ENCODE measurements around the gene EID2. TPM values are rescaled to one million over a fixed set of nuclear protein-coding genes. Genes with fewer than 3 reads are reported as not detected.

The EID2 gene
- total and polyA plus RNA-seq, 2 of the 4 experiments (the other 2 are of a cell fraction) = 5.7 to 9.8 TPM

GRCh38 chr19:39554701-39555311 is 14.8 kb upstream of the EID2 start:
- Histone ChIP-seq H3K9me1 (ENCODE audit: insufficient read depth, low read length) (no peaks in the 10 kb centered on the region), H4K8ac (ENCODE audit: low read depth in 2 of 2, low read length in 2 of 2) (no peak overlapping the region), H2BK15ac (ENCODE audit: low read depth, low read length) (no peak overlapping the region), H3K4me2 (ENCODE audit: low read depth, low read length) (no peak overlapping the region), H4K91ac (ENCODE audit: insufficient read depth, low read depth, low read length) (no peak overlapping the region), H2AK5ac (ENCODE audit: low read depth, low read length) (no peak overlapping the region), H3K27ac (ENCODE audit: insufficient read depth, low read length) (no peak overlapping the region), H2BK5ac (ENCODE audit: low read depth, low read length, poor library complexity, severe bottlenecking) (no peak overlapping the region), H3K4me1 (ENCODE audit: control insufficient read depth, insufficient read depth, low read length) (no peaks in the 10 kb centered on the region), H3K79me1 (ENCODE audit: low read depth in 1 of 2, low read length in 2 of 2) (no peaks in the 10 kb centered on the region), H4K5ac (ENCODE audit: low read depth, low read length) (no peak overlapping the region), H2AFZ (replicated peaks; ENCODE audit: low read length, poor library complexity) (no peak overlapping the region), H3K4ac (ENCODE audit: low read depth, low read length) (no peak overlapping the region), H3K18ac (ENCODE audit: low read depth, low read length) (no peak overlapping the region), H3K36me3 (ENCODE audit: control insufficient read depth, insufficient read depth, low read length) (no peaks in the 10 kb centered on the region), H4K20me1 (ENCODE audit: insufficient read depth, low read length) (no peaks in the 10 kb centered on the region), H3K4me3 (ENCODE audit: insufficient read depth, low read depth, low read length) (no peak overlapping the region), H2BK120ac (ENCODE audit: low read depth, low read length) (no peak overlapping the region), H2AK9ac (replicated peaks; ENCODE audit: low read depth, low read length, poor library complexity) (no peak overlapping the region), H3K9ac (ENCODE audit: low read depth, low read length) (no peak overlapping the region), H3K27me3 (ENCODE audit: control insufficient read depth, insufficient read depth, low read length) (peaks cover 14% of the 10 kb centered on the region), H2BK20ac (ENCODE audit: low read depth, low read length) (no peak overlapping the region), H3K9me3 (ENCODE audit: control insufficient read depth, insufficient read depth, low read length) (no peaks in the 10 kb centered on the region), H3K56ac (ENCODE audit: extremely low read depth, insufficient read depth, low read length) (no peak overlapping the region), H3K14ac (replicated peaks; ENCODE audit: low read depth, low read length) (no peak overlapping the region), H3K23ac (ENCODE audit: low read depth, low read length) (no peak overlapping the region)
- ChIA-PET CTCF (no interaction called here), POLR2A (ENCODE audit: unreplicated experiment) (no interaction called here)
- TF ChIP-seq RCOR1 (IDR thresholded peaks at IDR 0.05; ENCODE audit: insufficient replicate concordance, low read length) (no peak), MAZ (IDR thresholded peaks at IDR 0.05; ENCODE audit: borderline replicate concordance, low read depth, low read length) (no peak), BHLHE40 (IDR thresholded peaks at IDR 0.05; ENCODE audit: low read depth, low read length) (no peak), MXI1 (IDR thresholded peaks at IDR 0.05; ENCODE audit: borderline replicate concordance, low read depth, low read length) (no peak), CEBPB (IDR thresholded peaks at IDR 0.05; ENCODE audit: low read depth, low read length) (no peak), RFX5 (IDR thresholded peaks at IDR 0.05; ENCODE audit: low read depth, low read length) (no peak), MAFK (IDR thresholded peaks at IDR 0.05; ENCODE audit: low read depth, low read length) (no peak), RAD21 (IDR thresholded peaks at IDR 0.05; ENCODE audit: low read length) (no peak), NFE2L2 (IDR thresholded peaks at IDR 0.05; ENCODE audit: low read depth, low read length) (no peak), CTCF (conservative IDR thresholded peaks at IDR 0.05; ENCODE audit: low read depth, low read length) (no peak), SMC3 (IDR thresholded peaks at IDR 0.05; ENCODE audit: low read depth, low read length) (no peak), POLR2A (IDR thresholded peaks at IDR 0.05; ENCODE audit: low read depth, low read length) (no peak), ELK1 (IDR thresholded peaks at IDR 0.05; ENCODE audit: borderline replicate concordance, low read depth, low read length) (no peak), USF2 (IDR thresholded peaks at IDR 0.05; ENCODE audit: low read depth, low read length) (no peak), CHD1 (IDR thresholded peaks at IDR 0.05; ENCODE audit: low read depth, low read length) (no peak)
- BruUV-seq (replicated peaks) = no TSS peak
- no peak for ATAC-seq (ENCODE audit: low read depth)
- dilution Hi-C loops (cut with HindIII; ENCODE audit: low sequenced_read_pairs, unreplicated experiment) (no loop called here), intact Hi-C loops (cut with micrococcal nuclease) (loop anchor here (5.0 kb wide), 1 partner anchor 212 kb away; no protein-coding TSS in a partner anchor), in situ Hi-C loops (cut with MboI; ENCODE audit: low sequenced_read_pairs) (loop anchor here (10.0 kb wide), 1 partner anchor 120 kb away; no protein-coding TSS in a partner anchor)
- WGBS, 2 experiments (ENCODE audit: extremely low coverage in 2 of 2, insufficient read length in 1 of 2) = 29% methylated on average over 2 of the region's 4 CpGs; no CpG with 5 or more reads in 1 of the 2 experiments
- DNase-seq = no peak

Measured in IMR-90 (cell line).